ENCODE results near the gene L1CAM.

GRCh38 chrX:153885208-153885787, 675 bp downstream of the L1CAM start:
- TF ChIP-seq CTCF (IDR thresholded peaks at IDR 0.05) (no peak), POLR2A (IDR thresholded peaks at IDR 0.05) (no peak)
